HepG2 (cell line): Measurements from ENCODE around the gene DNASE1. TPM values are rescaled to one million over a fixed set of nuclear protein-coding genes. Genes with fewer than 3 reads are reported as not detected.
A peak's percentile ranks its signal among the peaks of the same experiment; 100 is the strongest.

Source experiments
- BRF2 ChIP-seq: sonication (generic); formaldehyde crosslinking; IDR thresholded peaks from 2 replicates; pipeline ENCODE4 v1.8.1; 2022; ENCODE audit warnings: mild to moderate bottlenecking, missing genetic modification reagents
- DR1 ChIP-seq: sonication (generic); formaldehyde crosslinking; IDR thresholded peaks from 2 replicates; pipeline ENCODE4 v1.8.0; 2021; ENCODE audit warnings: mild to moderate bottlenecking, missing genetic modification reagents, inconsistent platforms
- E2F2 ChIP-seq: sonication (generic); formaldehyde crosslinking; IDR thresholded peaks from 2 replicates; pipeline ENCODE4 v1.4.0; 2020; ENCODE audit warnings: missing genetic modification reagents, borderline replicate concordance
- GMEB2 ChIP-seq: IDR thresholded peaks from 2 replicates; pipeline ENCODE4 v1.6.1; 2016; ENCODE audit warnings: missing biosample characterization, missing genetic modification reagents, low read depth
- HCFC1 ChIP-seq: fragments of 150-350 bp; IDR thresholded peaks from 2 replicates; pipeline ENCODE4 v1.6.1; 2014; ENCODE audit warnings: low read depth, low read length
- HNF4A ChIP-seq: sonication (generic); formaldehyde crosslinking; IDR thresholded peaks from 2 replicates; pipeline ENCODE4 v1.4.0; 2020; ENCODE audit warnings: missing genetic modification reagents
- HOXD1 ChIP-seq: sonication (generic); formaldehyde crosslinking; IDR thresholded peaks from 2 replicates; pipeline ENCODE4 v1.5.0; 2020; ENCODE audit warnings: missing genetic modification reagents
- KLF11 ChIP-seq: IDR thresholded peaks from 2 replicates; pipeline ENCODE4 v1.6.1; 2016; ENCODE audit warnings: missing compliant biosample characterization
- MBD4 ChIP-seq: IDR thresholded peaks from 2 replicates; pipeline ENCODE4 v1.6.1; 2012; ENCODE audit warnings: low read length, inconsistent platforms, borderline replicate concordance
- RBM39 ChIP-seq: fragments of 200-400 bp; formaldehyde crosslinking; IDR thresholded peaks from one replicate; pipeline ENCODE4 v1.6.1; 2018; ENCODE audit warnings: antibody characterized with exemption, mild to moderate bottlenecking, low read depth, low read length; ENCODE audit not compliant: poor library complexity, severe bottlenecking
- SP5 ChIP-seq: IDR thresholded peaks from 2 replicates; pipeline ENCODE4 v1.6.1; 2016; ENCODE audit warnings: low read depth, borderline replicate concordance
- TSC22D2 ChIP-seq: sonication (generic); formaldehyde crosslinking; IDR thresholded peaks from 2 replicates; pipeline ENCODE4 v1.5.1; 2020; ENCODE audit warnings: missing genetic modification reagents, mild to moderate bottlenecking, borderline replicate concordance
- ZBTB10 ChIP-seq: sonication (generic); formaldehyde crosslinking; IDR thresholded peaks from 2 replicates; pipeline ENCODE4 v1.4.0; 2020; ENCODE audit warnings: missing genetic modification reagents, borderline replicate concordance
- ZKSCAN8 ChIP-seq: IDR thresholded peaks from 2 replicates; pipeline ENCODE4 v1.6.1; 2016; ENCODE audit warnings: borderline replicate concordance, missing genetic modification reagents, missing compliant biosample characterization
- ZNF260 ChIP-seq: sonication (generic); formaldehyde crosslinking; IDR thresholded peaks from 2 replicates; pipeline ENCODE4 v1.4.0; 2020; ENCODE audit warnings: missing genetic modification reagents, low read depth, mild to moderate bottlenecking, borderline replicate concordance
- ZNF281 ChIP-seq: sonication (generic); formaldehyde crosslinking; IDR thresholded peaks from 2 replicates; pipeline ENCODE4 v1.4.0; 2020; ENCODE audit warnings: missing genetic modification reagents, borderline replicate concordance
- ZNF3 ChIP-seq: IDR thresholded peaks from 2 replicates; pipeline ENCODE4 v1.7.0; 2017; ENCODE audit warnings: inconsistent platforms
- ZNF7 ChIP-seq: IDR thresholded peaks from 2 replicates; pipeline ENCODE4 v1.6.1; 2016; ENCODE audit warnings: missing biosample characterization, missing genetic modification reagents
- polyA plus RNA-seq, 8 experiments: library from polyadenylated mRNA; depleted of rRNA in 3 of 8; stranded (reverse) in 7 of 8; unstranded in 1 of 8; fragments of >200 nt; fragmentation: Illumina TruSeq in 4 of 8; extraction: Trizol in 4 of 8; gene quantifications; 2 replicates each; pipeline versions ENCODE4 v1.2.1 to v1.2.3, GENCODE V29; 2011 to 2016; ENCODE audit warnings: low read depth in 4 of 8, missing spikeins in 1 of 8, mixed read lengths in 1 of 8; ENCODE audit not compliant: insufficient read depth in 1 of 8
- total RNA-seq, 5 experiments: library from RNA; depleted of rRNA; stranded (reverse); fragments of >200 nt; fragmentation: Illumina TruSeq; extraction: Trizol; gene quantifications; 2 replicates each; pipeline ENCODE4 v1.2.3, GENCODE V29; 2016; ENCODE audit warnings: low read depth in 1 of 5

The DNASE1 gene
- total and polyA plus RNA-seq, 2 of the 13 experiments (the other 11 are each of a cell fraction or from before 2014, with no cell fraction given): 7.1 to 11.1 TPM

- TF ChIP-seq E2F2 (CRISPR knock-in tag): no peak
- TF ChIP-seq HOXD1 (CRISPR knock-in tag): no peak
- TF ChIP-seq HNF4A: peak; percentile 47; the same call in 1 of the 2 replicates
- TF ChIP-seq DR1 (CRISPR knock-in tag): no peak
- TF ChIP-seq ZNF260 (CRISPR knock-in tag): no peak
- peak; percentile 22; the same call in 1 of the 2 replicates for TF ChIP-seq ZBTB10
- TF ChIP-seq ZNF7: no peak
- no peak for TF ChIP-seq GMEB2 (CRISPR knock-in tag)
- TF ChIP-seq ZNF281 (CRISPR knock-in tag): no peak
- no peak for TF ChIP-seq SP5 (CRISPR knock-in tag)
- TF ChIP-seq RBM39: no peak
- TF ChIP-seq ZKSCAN8: no peak
- no peak for TF ChIP-seq ZNF3 (CRISPR knock-in tag)
- TF ChIP-seq HCFC1: no peak
- no peak for TF ChIP-seq TSC22D2 (CRISPR knock-in tag)
- TF ChIP-seq BRF2 (CRISPR knock-in tag): no peak
- TF ChIP-seq KLF11 (CRISPR knock-in tag): no peak
- no peak for TF ChIP-seq MBD4
These were observed at the start of gene DNASE1 (continued) for GRCh38 chr16:3654249-3654991.
